A172 (cell line): ENCODE results near the gene GRIK5. TPM values are rescaled to one million over a fixed set of nuclear protein-coding genes. Genes with fewer than 3 reads are reported as not detected.

ENCODE experiments used
- DNase-seq: peaks from one replicate; pipeline ENCODE4 v3.0.0-alpha.2; 2015; ENCODE audit warnings: low spot score
- total RNA-seq: library from RNA; depleted of rRNA; stranded (reverse); fragments of >200 nt; shearing (Covaris generic); gene quantifications from 2 replicates; pipeline ENCODE4 v1.2.3, GENCODE V29; 2014; rRNA removed

GRIK5 gene
- total RNA-seq, 1 experiment from 2014 or later, result 0.76 TPM

DNA sequence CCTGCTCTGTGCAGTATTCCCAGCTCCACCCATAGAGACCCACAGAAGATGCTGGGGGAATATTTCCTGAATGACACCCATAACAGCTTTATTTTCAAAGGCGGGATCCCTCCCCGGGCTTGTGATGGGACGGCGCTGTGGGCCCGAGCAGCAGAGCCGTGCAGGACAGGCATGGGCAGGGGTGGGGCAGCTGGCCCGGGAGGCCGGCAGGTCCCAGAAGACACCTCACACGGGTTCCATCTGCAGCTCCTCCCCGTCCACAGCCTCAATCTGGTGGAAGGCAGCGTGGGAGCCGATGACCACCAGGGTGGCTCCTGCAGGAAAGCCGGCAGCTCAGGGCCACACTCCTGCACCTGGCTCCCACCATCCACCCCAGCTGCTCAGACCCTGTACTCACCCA is 113.4 kb downstream of the GRIK5 start:
- no peak for DNase-seq

DNA sequence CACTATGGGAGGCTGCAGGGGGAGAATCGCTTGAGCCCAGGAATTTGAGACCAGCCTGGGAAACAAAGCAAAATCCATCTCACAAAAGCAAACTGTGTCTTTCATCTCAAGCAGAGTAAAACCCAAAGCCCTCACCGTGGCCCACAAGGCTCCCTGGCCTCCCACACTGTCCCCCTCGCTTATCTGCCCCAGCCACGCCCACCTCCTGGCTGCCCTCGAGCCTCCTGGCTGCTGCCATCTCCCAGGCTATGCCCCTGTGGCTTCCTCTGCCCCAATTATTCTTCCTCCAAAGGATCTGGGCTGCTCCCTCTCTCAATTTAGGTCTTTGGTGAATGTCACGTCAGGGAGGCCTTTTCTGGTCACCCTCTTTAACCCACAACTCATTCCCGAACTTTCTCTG is 114.5 kb downstream of the GRIK5 start:
- DNase-seq, result no peak

DNA sequence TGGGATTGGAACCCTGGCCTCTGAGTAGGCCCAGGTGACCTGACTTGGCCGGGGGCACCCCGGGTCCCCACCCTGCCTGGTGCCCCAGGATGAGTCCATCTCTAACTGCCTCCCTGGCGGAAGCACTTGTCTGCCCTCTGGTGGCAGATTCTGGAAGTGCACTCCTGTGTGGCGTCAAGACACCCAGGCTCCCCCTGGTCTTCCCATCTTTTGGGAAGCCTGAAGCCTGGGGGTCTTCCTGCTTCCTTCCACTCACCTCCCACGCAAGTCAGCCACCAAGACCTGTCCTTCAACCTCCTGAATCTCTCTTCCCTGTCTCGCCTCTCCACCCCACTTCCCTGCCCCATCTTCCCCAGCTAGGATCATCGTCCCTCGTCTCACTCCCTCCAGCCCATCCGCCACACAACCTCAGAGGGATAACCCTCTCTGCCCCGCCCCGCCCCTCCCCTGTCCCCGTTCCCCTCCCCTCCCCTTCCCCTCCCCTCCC is 118.3 kb downstream of the GRIK5 start:
- peak; percentile 63 for DNase-seq

Other genes starting within 250 kb of the GRIK5 start
- not detected in 2 replicates for gene LYPD4, start 225.5 kb downstream of the GRIK5 start, total RNA-seq
- not detected in 2 replicates for gene DMRTC2, start 225.2 kb downstream of the GRIK5 start, total RNA-seq
- 1,133 and 1,859 TPM in 2 replicates for gene RPS19, start 210.0 kb downstream of the GRIK5 start, total RNA-seq
- not detected in 2 replicates for gene CD79A, start 192.9 kb downstream of the GRIK5 start, total RNA-seq
- 72.5 and 108 TPM in 2 replicates for gene ARHGEF1, start 187.0 kb downstream of the GRIK5 start, total RNA-seq
- 0.07 and 0.47 TPM in 2 replicates for gene ERFL, start 141.8 kb downstream of the GRIK5 start, total RNA-seq
- gene RABAC1, start 110.9 kb downstream of the GRIK5 start, total RNA-seq, result 105 and 138 TPM in 2 replicates
- gene ATP1A3, start 76.0 kb downstream of the GRIK5 start, total RNA-seq, result 0.76 and 0.86 TPM in 2 replicates
- 24.4 and 26.8 TPM in 2 replicates for gene ZNF574, start 6.0 kb upstream of the GRIK5 start, total RNA-seq
- gene POU2F2, start 62.2 kb upstream of the GRIK5 start, total RNA-seq, result 0.05 TPM in 1 of 2 replicates, not detected in the other
- 65.3 and 75.4 TPM in 2 replicates for gene DEDD2, start 147.5 kb upstream of the GRIK5 start, total RNA-seq
- gene ZNF526, start 150.1 kb upstream of the GRIK5 start, total RNA-seq, result 12.6 and 20.6 TPM in 2 replicates
- gene GSK3A, start 172.4 kb upstream of the GRIK5 start, total RNA-seq, result 25.7 and 34.0 TPM in 2 replicates
- 43.6 and 52.8 TPM in 2 replicates for gene ERF, start 184.9 kb upstream of the GRIK5 start, total RNA-seq
- gene CIC, start 199.0 kb upstream of the GRIK5 start, total RNA-seq, result 25.3 and 48.5 TPM in 2 replicates
- 2.2 and 3.7 TPM in 2 replicates for gene PRR19, start 231.9 kb upstream of the GRIK5 start, total RNA-seq
- gene PAFAH1B3, start 232.4 kb upstream of the GRIK5 start, total RNA-seq, result 144 and 170 TPM in 2 replicates
- not detected in 2 replicates for gene TMEM145, start 243.1 kb upstream of the GRIK5 start, total RNA-seq